ENCODE data around the gene CLCN1.

The CLCN1 gene

GRCh38 chr7:143398616-143399015, 82.7 kb downstream of the CLCN1 start:
- no peak for TF ChIP-seq CTCF (IDR thresholded peaks at IDR 0.05; ENCODE audit: control insufficient read depth, insufficient read depth, low read depth, low read length, missing control alignments)
- DNase-seq (ENCODE audit: low read depth): no peak
- H3K4me3 ChIP-seq (ENCODE audit: control insufficient read depth, low read depth, low read length): no peak overlapping the region

- H3K4me3 ChIP-seq (ENCODE audit: control insufficient read depth, low read depth, low read length): no peak overlapping the region
- TF ChIP-seq CTCF (IDR thresholded peaks at IDR 0.05; ENCODE audit: control insufficient read depth, insufficient read depth, low read depth, low read length, missing control alignments): no peak
- DNase-seq (ENCODE audit: low read depth): no peak
Observed at GRCh38 chr7:143399151-143399550, 83.2 kb downstream of the CLCN1 start.

GRCh38 chr7:143399642-143400041, 83.7 kb downstream of the CLCN1 start:
- no peak overlapping the region for H3K4me3 ChIP-seq (ENCODE audit: control insufficient read depth, low read depth, low read length)
- TF ChIP-seq CTCF (IDR thresholded peaks at IDR 0.05; ENCODE audit: control insufficient read depth, insufficient read depth, low read depth, low read length, missing control alignments): no peak
- no peak for DNase-seq (ENCODE audit: low read depth)

GRCh38 chr7:143401265-143401664, 85.4 kb downstream of the CLCN1 start:
- TF ChIP-seq CTCF (IDR thresholded peaks at IDR 0.05; ENCODE audit: control insufficient read depth, insufficient read depth, low read depth, low read length, missing control alignments): no peak
- no peak overlapping the region for H3K4me3 ChIP-seq (ENCODE audit: control insufficient read depth, low read depth, low read length)
- DNase-seq (ENCODE audit: low read depth): no peak
